Stimulated activated CD8-positive, alpha-beta memory T cell treated with anti-CD3 and anti-CD28 coated beads, Interleukin-4, amount 100 ng/mL, for 48 hours (primary cell): ENCODE measurements around the gene PER2.

Experiments
- DNase-seq: peaks from one replicate; pipeline ENCODE4 v3.0.0-alpha.2; 2020

PER2 gene

GRCh38 chr2:238243496-238244076 is 44.8 kb downstream of the PER2 start:
- no peak for DNase-seq

- DNase-seq = no peak
Observed at GRCh38 chr2:238242731-238243495, 45.5 kb downstream of the PER2 start.

GRCh38 chr2:238241970-238242369 is 46.4 kb downstream of the PER2 start:
- no peak for DNase-seq

- no peak for DNase-seq
Observed at GRCh38 chr2:238240757-238241711, 47.4 kb downstream of the PER2 start.

GRCh38 chr2:238239863-238240756 is 48.3 kb downstream of the PER2 start, which contains the start of gene HES6:
Gene HES6 (minus strand): TSS chr2:238240038. CDS start chr2:238239905, 133 bp downstream.
- DNase-seq = peak; percentile 82

- peak; percentile 43 for DNase-seq
Observed at GRCh38 chr2:238239543-238239862, 48.9 kb downstream of the PER2 start.

GRCh38 chr2:238238766-238239542 is 49.5 kb downstream of the PER2 start:
- DNase-seq = peak; percentile 45

- no peak for DNase-seq
Observed at GRCh38 chr2:238238311-238238765, 50.1 kb downstream of the PER2 start.

GRCh38 chr2:238237431-238238135 is 50.8 kb downstream of the PER2 start:
- DNase-seq = no peak

- DNase-seq = no peak
Observed at GRCh38 chr2:238236571-238236970, 51.8 kb downstream of the PER2 start.

- no peak for DNase-seq
Observed at GRCh38 chr2:238235856-238236255, 52.6 kb downstream of the PER2 start.

GRCh38 chr2:238235331-238235732 is 53.1 kb downstream of the PER2 start:
- no peak for DNase-seq

- no peak for DNase-seq
Observed at GRCh38 chr2:238233625-238234024, 54.8 kb downstream of the PER2 start.

- DNase-seq = no peak
Observed at GRCh38 chr2:238231809-238232208, 56.6 kb downstream of the PER2 start.

- peak; percentile 83 for DNase-seq
Observed at GRCh38 chr2:238231251-238231793, 57.1 kb downstream of the PER2 start.

GRCh38 chr2:238230699-238231098 is 57.7 kb downstream of the PER2 start:
- no peak for DNase-seq

- no peak for DNase-seq
Observed at GRCh38 chr2:238228700-238229099, 59.7 kb downstream of the PER2 start.

- no peak for DNase-seq
Observed at GRCh38 chr2:238227587-238228032, 60.8 kb downstream of the PER2 start.

- no peak for DNase-seq
Observed at GRCh38 chr2:238226698-238227586, 61.5 kb downstream of the PER2 start.
